ENCODE measurements around the gene SPATA7. TPM values are rescaled to one million over a fixed set of nuclear protein-coding genes. Genes with fewer than 3 reads are reported as not detected.

SPATA7 gene
- polyA plus RNA-seq, result 1 to 10 TPM; 1.5 to 4.6 (median 4.3) TPM

- Mint-ChIP-seq H3K9me3 (no peaks in the 10 kb centered on the region), H3K36me3 (no peaks in the 10 kb centered on the region), H3K4me3 (peak within 1 kb of the TSS; percentile 95 to 97 (median 96)), H3K27ac (peak within 1 kb of the TSS; percentile 82 to 94 (median 89)), H3K4me1 (peaks cover 14 to 27% of the 10 kb centered on the region in 2 donors), H3K27me3 (ENCODE audit: low read depth in 3 of 3) (peaks cover 0 to 4% (median 2%) of the 10 kb centered on the region in 3 donors)
- peak; percentile 73 to 79 (median 78) for DNase-seq
Observed at GRCh38 chr14:88385212-88386101, at the start of gene SPATA7. TSS of gene SPATA7 (plus strand) at chr14:88385657. CDS start at chr14:88385819, 162 bp downstream.

GRCh38 chr14:88340357-88340756 is 45.1 kb upstream of the SPATA7 start:
- DNase-seq, result no peak
- no peak overlapping the region for H3K4me3 Mint-ChIP-seq
- H3K27me3 Mint-ChIP-seq (ENCODE audit: low read depth in 3 of 3), result peaks cover 3 to 7% (median 7%) of the 10 kb centered on the region in 3 donors
- no peaks in the 10 kb centered on the region for H3K4me1 Mint-ChIP-seq
- no peak overlapping the region for H3K27ac Mint-ChIP-seq
- no peaks in the 10 kb centered on the region for H3K9me3 Mint-ChIP-seq
- no peaks in the 10 kb centered on the region for H3K36me3 Mint-ChIP-seq

- DNase-seq, result no peak
- H3K4me3 Mint-ChIP-seq, result no peak overlapping the region
- H3K27me3 Mint-ChIP-seq (ENCODE audit: low read depth in 3 of 3), result peaks cover 0 to 4% (median 4%) of the 10 kb centered on the region in 3 donors
- H3K36me3 Mint-ChIP-seq, result no peaks in the 10 kb centered on the region
- no peaks in the 10 kb centered on the region for H3K9me3 Mint-ChIP-seq
- H3K4me1 Mint-ChIP-seq, result no peaks in the 10 kb centered on the region
- H3K27ac Mint-ChIP-seq, result no peak overlapping the region
Observed at GRCh38 chr14:88342980-88343379, 42.5 kb upstream of the SPATA7 start.

GRCh38 chr14:88346048-88346639 is 39.3 kb upstream of the SPATA7 start:
- no peak overlapping the region for H3K27ac Mint-ChIP-seq
- H3K9me3 Mint-ChIP-seq, result no peaks in the 10 kb centered on the region
- no peak for DNase-seq
- H3K4me1 Mint-ChIP-seq, result no peaks in the 10 kb centered on the region
- no peak overlapping the region for H3K4me3 Mint-ChIP-seq
- peaks cover 0 to 2% (median 0%) of the 10 kb centered on the region in 3 donors for H3K27me3 Mint-ChIP-seq (ENCODE audit: low read depth in 3 of 3)
- H3K36me3 Mint-ChIP-seq, result no peaks in the 10 kb centered on the region

- Mint-ChIP-seq H3K36me3 (no peaks in the 10 kb centered on the region), H3K4me3 (no peak overlapping the region), H3K4me1 (no peaks in the 10 kb centered on the region), H3K9me3 (no peaks in the 10 kb centered on the region), H3K27ac (no peak overlapping the region), H3K27me3 (ENCODE audit: low read depth in 3 of 3) (peaks cover 0 to 3% (median 0%) of the 10 kb centered on the region in 3 donors)
- DNase-seq, result no peak
Observed at GRCh38 chr14:88348546-88348945, 36.9 kb upstream of the SPATA7 start.

- peaks cover 0 to 3% (median 0%) of the 10 kb centered on the region in 3 donors for H3K27me3 Mint-ChIP-seq (ENCODE audit: low read depth in 3 of 3)
- DNase-seq, result no peak
- no peak overlapping the region for H3K4me3 Mint-ChIP-seq
- no peaks in the 10 kb centered on the region for H3K9me3 Mint-ChIP-seq
- no peaks in the 10 kb centered on the region for H3K4me1 Mint-ChIP-seq
- H3K36me3 Mint-ChIP-seq, result no peaks in the 10 kb centered on the region
- H3K27ac Mint-ChIP-seq, result no peak overlapping the region
Observed at GRCh38 chr14:88351966-88352691, 33.3 kb upstream of the SPATA7 start.

GRCh38 chr14:88352698-88353097 is 32.8 kb upstream of the SPATA7 start:
- DNase-seq, result no peak
- Mint-ChIP-seq H3K27me3 (ENCODE audit: low read depth in 3 of 3) (peaks cover 0 to 3% (median 0%) of the 10 kb centered on the region in 3 donors), H3K4me3 (no peak overlapping the region), H3K9me3 (no peaks in the 10 kb centered on the region), H3K27ac (no peak overlapping the region), H3K36me3 (no peaks in the 10 kb centered on the region), H3K4me1 (no peaks in the 10 kb centered on the region)

- Mint-ChIP-seq H3K9me3 (no peaks in the 10 kb centered on the region), H3K27me3 (ENCODE audit: low read depth in 3 of 3) (peaks cover 1 to 5% (median 3%) of the 10 kb centered on the region in 3 donors), H3K27ac (no peak overlapping the region), H3K36me3 (no peaks in the 10 kb centered on the region), H3K4me3 (no peak overlapping the region), H3K4me1 (no peaks in the 10 kb centered on the region)
- DNase-seq, result no peak
Observed at GRCh38 chr14:88354358-88354757, 31.1 kb upstream of the SPATA7 start.

- DNase-seq, result no peak
- Mint-ChIP-seq H3K4me3 (no peak overlapping the region), H3K9me3 (peaks cover 0 to 2% (median 0%) of the 10 kb centered on the region in 6 donors), H3K27me3 (ENCODE audit: low read depth in 3 of 3) (peaks cover 1 to 17% (median 3%) of the 10 kb centered on the region in 3 donors), H3K36me3 (no peaks in the 10 kb centered on the region), H3K27ac (no peak overlapping the region), H3K4me1 (no peaks in the 10 kb centered on the region)
Observed at GRCh38 chr14:88359500-88359899, 26.0 kb upstream of the SPATA7 start.

GRCh38 chr14:88363644-88364043 is 21.8 kb upstream of the SPATA7 start:
- Mint-ChIP-seq H3K4me1 (no peaks in the 10 kb centered on the region), H3K27me3 (ENCODE audit: low read depth in 3 of 3) (peaks cover 2 to 12% (median 3%) of the 10 kb centered on the region in 3 donors), H3K9me3 (peaks cover 0 to 2% (median 0%) of the 10 kb centered on the region in 6 donors), H3K36me3 (no peaks in the 10 kb centered on the region), H3K4me3 (no peak overlapping the region), H3K27ac (no peak overlapping the region)
- DNase-seq, result no peak

- Mint-ChIP-seq H3K27ac (no peak overlapping the region), H3K27me3 (ENCODE audit: low read depth in 3 of 3) (peaks cover 2 to 12% (median 3%) of the 10 kb centered on the region in 3 donors), H3K9me3 (peaks cover 0 to 2% (median 0%) of the 10 kb centered on the region in 6 donors), H3K4me3 (no peak overlapping the region), H3K4me1 (no peaks in the 10 kb centered on the region), H3K36me3 (no peaks in the 10 kb centered on the region)
- no peak for DNase-seq
Observed at GRCh38 chr14:88364710-88365413, 20.6 kb upstream of the SPATA7 start.

GRCh38 chr14:88369496-88369895 is 16.0 kb upstream of the SPATA7 start:
- Mint-ChIP-seq H3K9me3 (peaks cover 0 to 6% (median 0%) of the 10 kb centered on the region in 6 donors), H3K36me3 (no peaks in the 10 kb centered on the region), H3K4me3 (no peak overlapping the region), H3K4me1 (no peaks in the 10 kb centered on the region), H3K27ac (no peak overlapping the region), H3K27me3 (ENCODE audit: low read depth in 3 of 3) (peaks cover 3 to 7% (median 5%) of the 10 kb centered on the region in 3 donors)
- DNase-seq, result no peak

GRCh38 chr14:88379706-88380343 is 5.6 kb upstream of the SPATA7 start:
- Mint-ChIP-seq H3K4me1 (peaks cover 3 to 9% of the 10 kb centered on the region in 2 donors), H3K36me3 (no peaks in the 10 kb centered on the region), H3K27me3 (ENCODE audit: low read depth in 3 of 3) (peaks cover 2 to 12% (median 11%) of the 10 kb centered on the region in 3 donors), H3K27ac (no peak overlapping the region), H3K4me3 (no peak overlapping the region), H3K9me3 (peaks cover 0 to 3% (median 0%) of the 10 kb centered on the region in 6 donors)
- DNase-seq, result no peak
